Duodenal mucosa (tissue), 2 donors: ENCODE data around the gene IGSF11.
A peak's percentile ranks its signal among the peaks of the same experiment; 100 is the strongest.
"Not testable (repeated sequence)": the region's sequence is repeated elsewhere in the genome, so short reads cannot be mapped to it uniquely, and the experiment has no call there.

Experiments used
- H3K27ac ChIP-seq: one replicate; pipeline ENCODE4 v1.7.0; 2013; ENCODE audit warnings: low read depth, low read length
- H3K27me3 ChIP-seq, 2 donors: one replicate each; pipeline ENCODE4 v1.7.0; 2013; ENCODE audit warnings: low read length in 2 of 2, control low read depth in 1 of 2; ENCODE audit not compliant: insufficient read depth in 2 of 2, control insufficient read depth in 1 of 2
- H3K36me3 ChIP-seq, 2 donors: one replicate each; pipeline ENCODE4 v1.7.0; 2013; ENCODE audit warnings: low read length in 2 of 2, control low read depth in 1 of 2; ENCODE audit not compliant: insufficient read depth in 2 of 2, control insufficient read depth in 1 of 2
- H3K4me1 ChIP-seq, 2 donors: one replicate each; pipeline ENCODE4 v1.7.0; 2013; ENCODE audit warnings: low read length in 2 of 2, control low read depth in 1 of 2; ENCODE audit not compliant: insufficient read depth in 2 of 2, control insufficient read depth in 1 of 2
- H3K4me3 ChIP-seq, 2 donors: one replicate each; pipeline ENCODE4 v1.7.0; 2013; ENCODE audit warnings: low read length in 2 of 2, low read depth in 1 of 2
- H3K9ac ChIP-seq, 2 donors: one replicate each; pipeline ENCODE4 v1.7.0; 2013; ENCODE audit warnings: low read length in 2 of 2, low read depth in 1 of 2
- H3K9me3 ChIP-seq, 2 donors: one replicate each; pipeline ENCODE4 v1.7.0; 2013; ENCODE audit warnings: low read length in 2 of 2, control low read depth in 1 of 2; ENCODE audit not compliant: control insufficient read depth in 1 of 2

IGSF11 gene

GRCh38 chr3:119034256-119035013 is at the start of gene IGSF11:
TSS of gene IGSF11 (minus strand) at chr3:119034846. CDS start at chr3:119034582, 264 bp downstream.
- peak within 1 kb of the TSS; percentile 63 to 76 for H3K4me3 ChIP-seq
- H3K9ac ChIP-seq = no peak within 1 kb of the TSS
- peaks cover 11 to 26% of the 10 kb centered on the region in 2 donors for H3K27me3 ChIP-seq
- H3K36me3 ChIP-seq = no peaks in the 10 kb centered on the region
- no peaks in the 10 kb centered on the region for H3K9me3 ChIP-seq
- peak within 1 kb of the TSS; percentile 14 for H3K27ac ChIP-seq
- H3K4me1 ChIP-seq = peaks cover 4 to 5% of the 10 kb centered on the region in 2 donors

- H3K36me3 ChIP-seq = no peaks in the 10 kb centered on the region
- H3K9ac ChIP-seq = no peak overlapping the region
- H3K9me3 ChIP-seq = no peaks in the 10 kb centered on the region
- no peak overlapping the region for H3K27ac ChIP-seq
- H3K4me1 ChIP-seq = no peaks in the 10 kb centered on the region
- no peaks in the 10 kb centered on the region for H3K27me3 ChIP-seq
- no peak overlapping the region for H3K4me3 ChIP-seq
Observed at GRCh38 chr3:119080364-119080763, 45.7 kb upstream of the IGSF11 start.

GRCh38 chr3:119073258-119074001 is 38.8 kb upstream of the IGSF11 start:
- Histone ChIP-seq H3K4me3 (no peak overlapping the region), H3K9ac (no peak overlapping the region), H3K9me3 (no peaks in the 10 kb centered on the region), H3K27me3 (no peaks in the 10 kb centered on the region), H3K36me3 (no peaks in the 10 kb centered on the region), H3K4me1 (no peaks in the 10 kb centered on the region), H3K27ac (no peak overlapping the region)

DNA sequence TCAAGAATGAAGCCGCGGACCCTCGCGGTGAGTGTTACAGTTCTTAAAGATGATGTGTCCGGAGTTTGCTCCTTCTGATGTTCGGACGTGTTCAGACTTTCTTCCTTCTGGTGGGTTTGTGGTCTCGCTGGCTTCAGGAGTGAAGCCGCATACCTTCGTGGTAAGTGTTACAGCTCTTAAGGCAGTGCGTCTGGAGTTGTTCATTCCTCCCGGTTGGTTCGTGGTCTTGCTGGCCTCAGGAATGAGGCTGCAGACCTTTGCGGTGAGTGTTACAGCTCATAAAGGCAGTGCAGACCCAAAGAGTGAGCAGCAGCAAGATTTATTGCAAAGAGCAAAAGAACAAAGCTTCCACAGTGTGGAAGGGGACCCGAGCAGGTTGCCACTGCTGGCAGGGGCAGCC is 37.8 kb upstream of the IGSF11 start:
- not testable (repeated sequence) for H3K27ac ChIP-seq, H3K27me3 ChIP-seq, H3K36me3 ChIP-seq, H3K4me3 ChIP-seq, H3K9me3 ChIP-seq, H3K4me1 ChIP-seq, H3K9ac ChIP-seq

GRCh38 chr3:119069725-119070124 is 35.1 kb upstream of the IGSF11 start:
- Histone ChIP-seq H3K4me3 (no peak overlapping the region), H3K27ac (no peak overlapping the region), H3K4me1 (no peaks in the 10 kb centered on the region), H3K9me3 (no peaks in the 10 kb centered on the region), H3K36me3 (no peaks in the 10 kb centered on the region), H3K9ac (no peak overlapping the region), H3K27me3 (no peaks in the 10 kb centered on the region)

GRCh38 chr3:119063471-119063870 is 28.8 kb upstream of the IGSF11 start:
- Histone ChIP-seq H3K27ac (no peak overlapping the region), H3K27me3 (no peaks in the 10 kb centered on the region), H3K4me3 (no peak overlapping the region), H3K36me3 (no peaks in the 10 kb centered on the region), H3K4me1 (no peaks in the 10 kb centered on the region), H3K9ac (no peak overlapping the region), H3K9me3 (no peaks in the 10 kb centered on the region)

- Histone ChIP-seq H3K9ac (no peak overlapping the region), H3K4me3 (no peak overlapping the region), H3K36me3 (no peaks in the 10 kb centered on the region), H3K9me3 (no peaks in the 10 kb centered on the region), H3K4me1 (no peaks in the 10 kb centered on the region), H3K27ac (no peak overlapping the region), H3K27me3 (no peaks in the 10 kb centered on the region)
Observed at GRCh38 chr3:119062892-119063291, 28.2 kb upstream of the IGSF11 start.

- Histone ChIP-seq H3K4me3 (no peak overlapping the region), H3K27ac (no peak overlapping the region), H3K36me3 (no peaks in the 10 kb centered on the region), H3K27me3 (no peaks in the 10 kb centered on the region), H3K9ac (no peak overlapping the region), H3K9me3 (no peaks in the 10 kb centered on the region), H3K4me1 (no peaks in the 10 kb centered on the region)
Observed at GRCh38 chr3:119044593-119044992, 9.9 kb upstream of the IGSF11 start.

DNA sequence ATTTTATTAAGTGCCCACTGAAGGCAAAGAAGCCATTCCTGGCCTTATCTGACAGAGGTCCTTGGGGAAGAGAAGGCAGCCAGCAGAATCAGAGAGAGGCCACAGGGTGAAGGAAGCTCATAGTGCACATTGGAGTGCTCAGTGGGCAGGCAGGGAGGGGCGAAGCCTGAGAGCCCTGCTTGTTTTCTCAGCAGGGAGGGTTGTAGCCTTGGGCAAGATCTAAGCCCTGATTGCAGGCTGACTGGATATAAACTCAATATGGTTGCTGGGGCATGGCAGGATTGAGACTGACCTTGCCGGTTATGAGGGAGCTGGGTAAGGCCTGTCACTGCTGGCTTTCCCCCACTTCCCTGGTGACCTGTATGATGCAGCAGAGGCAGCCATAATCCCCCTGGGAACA is 7.5 kb upstream of the IGSF11 start:
- no peaks in the 10 kb centered on the region for H3K9me3 ChIP-seq
- H3K36me3 ChIP-seq = no peaks in the 10 kb centered on the region
- no peaks in the 10 kb centered on the region for H3K27me3 ChIP-seq
- H3K27ac ChIP-seq = no peak overlapping the region
- H3K4me3 ChIP-seq = no peak overlapping the region
- no peaks in the 10 kb centered on the region for H3K4me1 ChIP-seq
- H3K9ac ChIP-seq = no peak overlapping the region

DNA sequence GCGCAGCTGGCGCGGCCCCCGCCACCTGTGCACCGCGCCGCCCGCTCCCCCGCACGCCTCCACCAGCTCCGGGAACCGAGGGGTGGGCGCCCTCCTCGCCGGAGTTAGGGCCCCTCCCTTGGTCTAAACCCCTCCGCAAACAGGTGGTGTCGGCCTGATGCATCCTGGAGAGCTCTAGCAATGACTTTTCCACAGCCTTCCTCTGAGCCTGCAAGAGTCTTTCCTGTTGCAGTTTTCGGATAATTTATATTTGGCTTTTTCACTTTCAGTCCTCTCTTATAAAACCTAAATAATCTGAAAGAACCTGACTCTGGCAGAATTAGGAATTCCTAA is 334 bp upstream of the IGSF11 start:
- H3K4me3 ChIP-seq = peak overlapping the region; percentile 63 to 76
- no peak overlapping the region for H3K9ac ChIP-seq
- peaks cover 11 to 26% of the 10 kb centered on the region in 2 donors for H3K27me3 ChIP-seq
- no peaks in the 10 kb centered on the region for H3K36me3 ChIP-seq
- H3K4me1 ChIP-seq = peaks cover 4 to 5% of the 10 kb centered on the region in 2 donors
- no peak overlapping the region for H3K27ac ChIP-seq
- no peaks in the 10 kb centered on the region for H3K9me3 ChIP-seq
